ENCODE measurements around the gene WT1.

Gene WT1

DNA sequence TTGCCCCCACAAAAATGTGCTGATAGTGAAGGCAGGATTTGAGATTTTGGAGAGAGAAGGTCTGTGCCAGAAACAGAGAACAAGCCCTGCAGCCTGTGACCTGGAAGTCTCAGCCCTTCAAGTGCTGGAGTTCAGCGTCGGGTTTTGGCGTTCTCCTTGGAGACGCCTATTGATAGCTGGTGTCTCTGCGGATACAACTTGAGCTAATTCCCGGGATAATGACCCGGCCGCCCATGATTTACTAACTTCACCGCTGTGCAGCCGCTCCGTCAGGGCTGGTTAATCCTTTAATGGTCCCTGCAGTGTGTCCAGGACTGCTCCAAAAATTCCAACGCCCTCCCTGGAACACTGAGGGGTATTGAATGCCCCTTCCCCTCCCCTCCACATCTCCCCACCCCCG is 76.6 kb downstream of the WT1 start:
- TF ChIP-seq EZH2 (IDR thresholded peaks at IDR 0.05; ENCODE audit: borderline replicate concordance, low read depth, low read length, severe bottlenecking) (no peak), CTCF (IDR thresholded peaks at IDR 0.05; ENCODE audit: borderline replicate concordance, extremely low read depth, low read length, poor library complexity, severe bottlenecking) (no peak)
- no peaks in the 10 kb centered on the region for H3K27me3 ChIP-seq (ENCODE audit: insufficient read depth, low read length, poor library complexity)
- DNase-seq, result no peak

GRCh38 chr11:32353884-32354283 is 81.5 kb downstream of the WT1 start:
- no peak for TF ChIP-seq CTCF (IDR thresholded peaks at IDR 0.05; ENCODE audit: borderline replicate concordance, extremely low read depth, low read length, poor library complexity, severe bottlenecking)
- no peak for TF ChIP-seq EZH2 (IDR thresholded peaks at IDR 0.05; ENCODE audit: borderline replicate concordance, low read depth, low read length, severe bottlenecking)
- no peaks in the 10 kb centered on the region for H3K9me3 ChIP-seq (ENCODE audit: insufficient read depth, low read length, severe bottlenecking)
- no peak for DNase-seq
- no peak overlapping the region for H3K27ac ChIP-seq (ENCODE audit: low read length)
- no peak overlapping the region for H2AFZ ChIP-seq (ENCODE audit: low read depth, low read length)
- H3K4me3 ChIP-seq (ENCODE audit: low read depth in 1 of 2, low read length in 2 of 2), result no peak overlapping the region
- H3K9ac ChIP-seq (ENCODE audit: low read depth, low read length), result no peak overlapping the region
- H3K79me2 ChIP-seq (ENCODE audit: insufficient read depth, low read length), result no peaks in the 10 kb centered on the region
- H4K20me1 ChIP-seq (ENCODE audit: insufficient read depth, low read length), result no peaks in the 10 kb centered on the region
- no peaks in the 10 kb centered on the region for H3K36me3 ChIP-seq (ENCODE audit: insufficient read depth, low read length)
- H3K27me3 ChIP-seq (ENCODE audit: insufficient read depth, low read length, poor library complexity), result no peaks in the 10 kb centered on the region
- H3K4me2 ChIP-seq (ENCODE audit: insufficient read depth, low read length), result no peak overlapping the region
- ATAC-seq (ENCODE audit: insufficient read depth, low read depth), result no peak
- H3K4me1 ChIP-seq (ENCODE audit: insufficient read depth, low read length), result no peaks in the 10 kb centered on the region; the same call in 1 of the 2 replicates

More for the DNA sequence above, 76.6 kb downstream of the WT1 start:
- Histone ChIP-seq H4K20me1 (ENCODE audit: insufficient read depth, low read length) (no peaks in the 10 kb centered on the region), H3K27ac (ENCODE audit: low read length) (no peak overlapping the region), H2AFZ (ENCODE audit: low read depth, low read length) (no peak overlapping the region), H3K9ac (ENCODE audit: low read depth, low read length) (no peak overlapping the region), H3K4me1 (ENCODE audit: insufficient read depth, low read length) (no peaks in the 10 kb centered on the region; the same call in 1 of the 2 replicates), H3K79me2 (ENCODE audit: insufficient read depth, low read length) (no peaks in the 10 kb centered on the region), H3K36me3 (ENCODE audit: insufficient read depth, low read length) (no peaks in the 10 kb centered on the region), H3K4me2 (ENCODE audit: insufficient read depth, low read length) (no peak overlapping the region), H3K4me3 (ENCODE audit: low read depth in 1 of 2, low read length in 2 of 2) (no peak overlapping the region), H3K9me3 (ENCODE audit: insufficient read depth, low read length, severe bottlenecking) (no peaks in the 10 kb centered on the region)
- no peak for ATAC-seq (ENCODE audit: insufficient read depth, low read depth)

DNA sequence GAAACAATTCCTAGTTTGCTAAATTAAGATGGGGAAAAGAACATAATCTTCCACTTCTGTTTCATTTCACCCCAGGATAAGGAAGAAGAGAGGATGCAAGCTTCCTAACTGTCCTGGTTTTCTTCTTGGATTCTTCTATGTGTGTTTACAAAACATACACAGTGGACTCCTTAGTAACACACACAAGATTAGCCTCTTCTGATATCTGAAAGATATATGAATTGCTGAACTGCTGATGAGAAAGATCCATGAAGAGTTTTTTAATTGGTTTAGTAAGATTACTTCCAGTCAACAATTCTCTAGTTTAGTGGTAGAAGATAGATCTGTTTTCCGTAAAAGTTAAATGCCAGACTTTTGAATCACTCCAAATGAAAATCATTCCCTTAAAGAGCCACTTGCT is 86.8 kb downstream of the WT1 start:
- no peak for DNase-seq
- H3K36me3 ChIP-seq (ENCODE audit: insufficient read depth, low read length), result no peaks in the 10 kb centered on the region
- no peaks in the 10 kb centered on the region for H3K9me3 ChIP-seq (ENCODE audit: insufficient read depth, low read length, severe bottlenecking)
- no peak overlapping the region for H3K4me3 ChIP-seq (ENCODE audit: low read depth in 1 of 2, low read length in 2 of 2)
- H3K4me1 ChIP-seq (ENCODE audit: insufficient read depth, low read length), result peaks cover 12% of the 10 kb centered on the region
- no peaks in the 10 kb centered on the region for H3K27me3 ChIP-seq (ENCODE audit: insufficient read depth, low read length, poor library complexity)
- TF ChIP-seq EZH2 (IDR thresholded peaks at IDR 0.05; ENCODE audit: borderline replicate concordance, low read depth, low read length, severe bottlenecking), result no peak
- TF ChIP-seq CTCF (IDR thresholded peaks at IDR 0.05; ENCODE audit: borderline replicate concordance, extremely low read depth, low read length, poor library complexity, severe bottlenecking), result no peak
- H4K20me1 ChIP-seq (ENCODE audit: insufficient read depth, low read length), result no peaks in the 10 kb centered on the region
- H3K27ac ChIP-seq (ENCODE audit: low read length), result no peak overlapping the region
- no peak overlapping the region for H2AFZ ChIP-seq (ENCODE audit: low read depth, low read length)
- H3K79me2 ChIP-seq (ENCODE audit: insufficient read depth, low read length), result no peaks in the 10 kb centered on the region
- H3K4me2 ChIP-seq (ENCODE audit: insufficient read depth, low read length), result no peak overlapping the region
- H3K9ac ChIP-seq (ENCODE audit: low read depth, low read length), result no peak overlapping the region
- ATAC-seq (ENCODE audit: insufficient read depth, low read depth), result no peak

DNA sequence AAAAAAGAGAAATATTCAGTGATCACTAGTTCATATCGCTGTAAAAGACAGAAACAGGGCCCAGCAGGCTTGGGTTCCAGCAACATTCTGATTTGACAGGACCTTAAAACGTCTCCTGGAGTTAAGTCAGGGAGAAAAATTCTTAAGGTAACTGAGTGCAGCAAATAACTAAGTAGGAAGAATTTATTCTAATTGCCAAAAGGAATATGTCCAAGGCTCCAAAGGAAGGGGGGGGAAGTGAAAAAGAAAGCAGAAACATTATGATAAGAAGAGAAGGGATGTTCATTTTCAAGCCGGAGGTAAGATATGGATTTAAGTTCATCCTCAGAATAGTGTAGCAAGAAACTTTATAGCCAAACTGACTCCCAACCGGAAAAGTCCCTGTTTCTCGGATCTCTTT is 90.4 kb downstream of the WT1 start:
- Histone ChIP-seq H3K4me2 (ENCODE audit: insufficient read depth, low read length) (no peak overlapping the region), H4K20me1 (ENCODE audit: insufficient read depth, low read length) (no peaks in the 10 kb centered on the region), H3K27me3 (ENCODE audit: insufficient read depth, low read length, poor library complexity) (no peaks in the 10 kb centered on the region), H3K9ac (ENCODE audit: low read depth, low read length) (no peak overlapping the region), H3K4me1 (ENCODE audit: insufficient read depth, low read length) (peaks cover 22% of the 10 kb centered on the region), H3K36me3 (ENCODE audit: insufficient read depth, low read length) (no peaks in the 10 kb centered on the region), H3K9me3 (ENCODE audit: insufficient read depth, low read length, severe bottlenecking) (no peaks in the 10 kb centered on the region), H3K27ac (ENCODE audit: low read length) (no peak overlapping the region), H3K4me3 (ENCODE audit: low read depth in 1 of 2, low read length in 2 of 2) (no peak overlapping the region), H2AFZ (ENCODE audit: low read depth, low read length) (no peak overlapping the region), H3K79me2 (ENCODE audit: insufficient read depth, low read length) (no peaks in the 10 kb centered on the region)
- TF ChIP-seq EZH2 (IDR thresholded peaks at IDR 0.05; ENCODE audit: borderline replicate concordance, low read depth, low read length, severe bottlenecking), result no peak
- DNase-seq, result no peak
- ATAC-seq (ENCODE audit: insufficient read depth, low read depth), result no peak

All from DND-41 (cell line).